B cell (primary cell): Measurements from ENCODE around the gene BIRC5.

Experiments used
- CTCF ChIP-seq: fragments of 200-600 bp; IDR thresholded peaks from one replicate; pipeline ENCODE4 v1.8.0; 2022; ENCODE audit warnings: antibody characterized with exemption, mild to moderate bottlenecking
- EZH2 ChIP-seq: IDR thresholded peaks from 2 replicates; pipeline ENCODE4 v1.6.1; 2012; ENCODE audit warnings: borderline replicate concordance, low read depth, mild to moderate bottlenecking, moderate library complexity, low read length; ENCODE audit not compliant: insufficient read depth, poor library complexity, severe bottlenecking

GRCh38 chr17:78202666-78203065, 11.4 kb upstream of the BIRC5 start:
- no peak for TF ChIP-seq CTCF
- no peak for TF ChIP-seq EZH2
